T-helper 22 cell (primary cell): Measurements from ENCODE around the gene TPSD1.

Source experiments
- DNase-seq: peaks from one replicate; pipeline ENCODE4 v3.0.0-alpha.2; 2020; ENCODE audit warnings: low read depth

TPSD1 gene

GRCh38 chr16:1299868-1300203, 44.0 kb downstream of the TPSD1 start:
- no peak for DNase-seq

GRCh38 chr16:1300664-1301476, 45.0 kb downstream of the TPSD1 start:
- peak; percentile 40 for DNase-seq

- DNase-seq, result no peak
Observed at GRCh38 chr16:1301562-1301961, 45.7 kb downstream of the TPSD1 start.

GRCh38 chr16:1305823-1306222, 50.0 kb downstream of the TPSD1 start:
- no peak for DNase-seq

GRCh38 chr16:1306334-1306733, 50.5 kb downstream of the TPSD1 start:
- no peak for DNase-seq

GRCh38 chr16:1308036-1308976, 52.4 kb downstream of the TPSD1 start:
- DNase-seq, result no peak
